ENCODE measurements around the gene AKTIP.

The AKTIP gene

GRCh38 chr16:53453928-53454327 lies 49.1 kb downstream of the AKTIP start:
- H3K79me2 ChIP-seq (ENCODE audit: control insufficient read depth, low read length): no peaks in the 10 kb centered on the region
- H3K4me2 ChIP-seq (ENCODE audit: low read length): no peak overlapping the region
- H3K9me2 ChIP-seq (replicated peaks; ENCODE audit: control insufficient read depth, low read length): no peaks in the 10 kb centered on the region
- H3F3A ChIP-seq (ENCODE audit: control insufficient read depth, insufficient read depth): peaks cover 3% of the 10 kb centered on the region; the same call in 1 of the 2 replicates
- no peaks in the 10 kb centered on the region for H4K20me1 ChIP-seq (ENCODE audit: control insufficient read depth, insufficient read depth, low read depth, low read length)
- H3K4me3 ChIP-seq (ENCODE audit: low read length): no peak overlapping the region
- TF ChIP-seq, protein P1, sequence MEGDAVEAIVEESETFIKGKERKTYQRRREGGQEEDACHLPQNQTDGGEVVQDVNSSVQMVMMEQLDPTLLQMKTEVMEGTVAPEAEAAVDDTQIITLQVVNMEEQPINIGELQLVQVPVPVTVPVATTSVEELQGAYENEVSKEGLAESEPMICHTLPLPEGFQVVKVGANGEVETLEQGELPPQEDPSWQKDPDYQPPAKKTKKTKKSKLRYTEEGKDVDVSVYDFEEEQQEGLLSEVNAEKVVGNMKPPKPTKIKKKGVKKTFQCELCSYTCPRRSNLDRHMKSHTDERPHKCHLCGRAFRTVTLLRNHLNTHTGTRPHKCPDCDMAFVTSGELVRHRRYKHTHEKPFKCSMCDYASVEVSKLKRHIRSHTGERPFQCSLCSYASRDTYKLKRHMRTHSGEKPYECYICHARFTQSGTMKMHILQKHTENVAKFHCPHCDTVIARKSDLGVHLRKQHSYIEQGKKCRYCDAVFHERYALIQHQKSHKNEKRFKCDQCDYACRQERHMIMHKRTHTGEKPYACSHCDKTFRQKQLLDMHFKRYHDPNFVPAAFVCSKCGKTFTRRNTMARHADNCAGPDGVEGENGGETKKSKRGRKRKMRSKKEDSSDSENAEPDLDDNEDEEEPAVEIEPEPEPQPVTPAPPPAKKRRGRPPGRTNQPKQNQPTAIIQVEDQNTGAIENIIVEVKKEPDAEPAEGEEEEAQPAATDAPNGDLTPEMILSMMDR (IDR thresholded peaks at IDR 0.05; ENCODE audit: low read depth, low read length, poor library complexity, severe bottlenecking): no peak
- TF ChIP-seq EZH2phosphoT487 (IDR thresholded peaks at IDR 0.05; ENCODE audit: borderline replicate concordance, low read length): no peak
- H3K27ac ChIP-seq (ENCODE audit: low read depth, low read length): no peak overlapping the region
- H3K4me1 ChIP-seq (ENCODE audit: control insufficient read depth, low read length): peaks cover 33% of the 10 kb centered on the region
- no peaks in the 10 kb centered on the region for H3K27me3 ChIP-seq (ENCODE audit: control insufficient read depth, low read length)
- H3K36me3 ChIP-seq (ENCODE audit: control insufficient read depth, low read length): peaks cover 62% of the 10 kb centered on the region
- H3K9me3 ChIP-seq (ENCODE audit: control insufficient read depth, insufficient read depth, low read length): no peaks in the 10 kb centered on the region

GRCh38 chr16:53449816-53450517 lies 53.0 kb downstream of the AKTIP start:
- H3K4me1 ChIP-seq (ENCODE audit: control insufficient read depth, low read length): peaks cover 15% of the 10 kb centered on the region
- H3K9me2 ChIP-seq (replicated peaks; ENCODE audit: control insufficient read depth, low read length): no peaks in the 10 kb centered on the region
- H3K4me3 ChIP-seq (ENCODE audit: low read length): no peak overlapping the region
- no peaks in the 10 kb centered on the region for H3K9me3 ChIP-seq (ENCODE audit: control insufficient read depth, insufficient read depth, low read length)
- no peaks in the 10 kb centered on the region for H4K20me1 ChIP-seq (ENCODE audit: control insufficient read depth, insufficient read depth, low read depth, low read length)
- TF ChIP-seq, protein P1 (IDR thresholded peaks at IDR 0.05; ENCODE audit: low read depth, low read length, poor library complexity, severe bottlenecking): no peak
- TF ChIP-seq EZH2phosphoT487 (IDR thresholded peaks at IDR 0.05; ENCODE audit: borderline replicate concordance, low read length): no peak
- no peaks in the 10 kb centered on the region for H3K79me2 ChIP-seq (ENCODE audit: control insufficient read depth, low read length)
- no peaks in the 10 kb centered on the region for H3K27me3 ChIP-seq (ENCODE audit: control insufficient read depth, low read length)
- peak overlapping the region; percentile 44; the same call in 1 of the 2 replicates for H3K27ac ChIP-seq (ENCODE audit: low read depth, low read length)
- H3K4me2 ChIP-seq (ENCODE audit: low read length): peak overlapping the region; percentile 48
- peaks cover 3% of the 10 kb centered on the region; the same call in 1 of the 2 replicates for H3F3A ChIP-seq (ENCODE audit: control insufficient read depth, insufficient read depth)
- H3K36me3 ChIP-seq (ENCODE audit: control insufficient read depth, low read length): peaks cover 40% of the 10 kb centered on the region

DNA sequence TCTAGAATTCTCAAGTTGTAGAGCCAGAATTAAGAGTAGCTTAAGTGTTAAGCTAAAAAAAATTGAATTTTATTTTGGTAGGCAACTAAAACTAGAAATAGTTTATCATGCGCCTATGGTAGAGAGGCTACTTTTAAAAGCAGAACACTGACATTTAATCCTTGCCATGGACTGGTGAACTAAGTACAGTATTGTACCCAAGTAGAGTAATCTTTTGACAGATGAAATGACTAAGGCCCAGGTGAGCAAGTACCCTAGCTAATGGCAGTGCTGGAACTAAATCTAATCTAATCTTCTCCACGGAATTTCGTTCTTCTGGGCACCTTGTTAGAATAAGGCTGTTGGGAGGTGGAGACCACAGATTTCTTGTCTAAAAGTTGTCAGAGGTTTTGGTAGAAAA lies 56.9 kb downstream of the AKTIP start:
- Histone ChIP-seq H3K9me2 (replicated peaks; ENCODE audit: control insufficient read depth, low read length) (no peaks in the 10 kb centered on the region), H3K4me2 (ENCODE audit: low read length) (no peak overlapping the region), H3K27me3 (ENCODE audit: control insufficient read depth, low read length) (no peaks in the 10 kb centered on the region), H3F3A (ENCODE audit: control insufficient read depth, insufficient read depth) (peaks cover 3% of the 10 kb centered on the region; the same call in 1 of the 2 replicates), H3K36me3 (ENCODE audit: control insufficient read depth, low read length) (peaks cover 31% of the 10 kb centered on the region), H4K20me1 (ENCODE audit: control insufficient read depth, insufficient read depth, low read depth, low read length) (no peaks in the 10 kb centered on the region), H3K27ac (ENCODE audit: low read depth, low read length) (no peak overlapping the region), H3K79me2 (ENCODE audit: control insufficient read depth, low read length) (no peaks in the 10 kb centered on the region), H3K4me1 (ENCODE audit: control insufficient read depth, low read length) (peaks cover 15% of the 10 kb centered on the region), H3K4me3 (ENCODE audit: low read length) (no peak overlapping the region), H3K9me3 (ENCODE audit: control insufficient read depth, insufficient read depth, low read length) (no peaks in the 10 kb centered on the region)
- TF ChIP-seq EZH2phosphoT487 (IDR thresholded peaks at IDR 0.05; ENCODE audit: borderline replicate concordance, low read length): no peak
- TF ChIP-seq, protein P1 (IDR thresholded peaks at IDR 0.05; ENCODE audit: low read depth, low read length, poor library complexity, severe bottlenecking): no peak

Data from DOHH2 (cell line).